ENCODE measurements around the gene MROH8. TPM values are rescaled to one million over a fixed set of nuclear protein-coding genes. Genes with fewer than 3 reads are reported as not detected.

The MROH8 gene
- total RNA-seq, 3 donors from 2014 or later: 1.4 to 3.1 (median 2.6) TPM

- no peak for ATAC-seq
- no peak for TF ChIP-seq CTCF (IDR thresholded peaks at IDR 0.05)
Observed at GRCh38 chr20:37172836-37173235, 6.5 kb downstream of the MROH8 start.

DNA sequence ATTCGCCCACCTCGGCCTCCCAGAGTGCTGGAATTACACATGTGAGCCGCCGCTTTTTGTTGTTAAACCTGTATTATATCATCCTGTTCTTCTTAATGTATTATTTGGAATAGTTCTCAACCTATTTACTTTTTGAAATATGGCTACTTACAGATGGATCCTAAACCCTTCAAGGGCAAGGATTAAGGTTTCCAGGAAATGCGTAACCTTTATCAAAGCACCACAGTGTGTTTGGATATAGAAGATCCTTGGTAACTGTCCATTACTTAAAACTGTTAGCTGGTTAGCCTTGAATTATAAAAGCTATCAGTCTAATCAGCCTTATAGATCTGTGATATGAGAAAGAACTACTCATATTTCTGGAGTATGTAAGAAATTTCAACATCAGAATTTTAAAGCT is 12.5 kb downstream of the MROH8 start:
- Histone ChIP-seq H3K4me3 (no peak overlapping the region), H3K4me1 (ENCODE audit: low read depth) (no peaks in the 10 kb centered on the region), H3K9me3 (no peaks in the 10 kb centered on the region), H3K36me3 (ENCODE audit: low read depth) (no peaks in the 10 kb centered on the region)
- TF ChIP-seq CTCF (IDR thresholded peaks at IDR 0.05): no peak
- DNase-seq (no peak), ATAC-seq (no peak)
- intact Hi-C loops (cut with DNase I, micrococcal nuclease): no loop called here

More at GRCh38 chr20:37172836-37173235, 6.5 kb downstream of the MROH8 start:
- intact Hi-C loops (cut with DNase I, micrococcal nuclease): no loop called here
- DNase-seq: no peak
- Histone ChIP-seq H3K36me3 (ENCODE audit: low read depth) (no peaks in the 10 kb centered on the region), H3K4me1 (ENCODE audit: low read depth) (peaks cover 3% of the 10 kb centered on the region), H3K4me3 (no peak overlapping the region), H3K9me3 (no peaks in the 10 kb centered on the region)

GRCh38 chr20:37165031-37165430 is 14.3 kb downstream of the MROH8 start:
- Histone ChIP-seq H3K4me1 (ENCODE audit: low read depth) (no peaks in the 10 kb centered on the region), H3K4me3 (no peak overlapping the region), H3K9me3 (no peaks in the 10 kb centered on the region), H3K36me3 (ENCODE audit: low read depth) (no peaks in the 10 kb centered on the region)
- intact Hi-C loops (cut with DNase I, micrococcal nuclease): no loop called here
- no peak for TF ChIP-seq CTCF (IDR thresholded peaks at IDR 0.05)
- no peak for ATAC-seq
- no peak for DNase-seq

DNA sequence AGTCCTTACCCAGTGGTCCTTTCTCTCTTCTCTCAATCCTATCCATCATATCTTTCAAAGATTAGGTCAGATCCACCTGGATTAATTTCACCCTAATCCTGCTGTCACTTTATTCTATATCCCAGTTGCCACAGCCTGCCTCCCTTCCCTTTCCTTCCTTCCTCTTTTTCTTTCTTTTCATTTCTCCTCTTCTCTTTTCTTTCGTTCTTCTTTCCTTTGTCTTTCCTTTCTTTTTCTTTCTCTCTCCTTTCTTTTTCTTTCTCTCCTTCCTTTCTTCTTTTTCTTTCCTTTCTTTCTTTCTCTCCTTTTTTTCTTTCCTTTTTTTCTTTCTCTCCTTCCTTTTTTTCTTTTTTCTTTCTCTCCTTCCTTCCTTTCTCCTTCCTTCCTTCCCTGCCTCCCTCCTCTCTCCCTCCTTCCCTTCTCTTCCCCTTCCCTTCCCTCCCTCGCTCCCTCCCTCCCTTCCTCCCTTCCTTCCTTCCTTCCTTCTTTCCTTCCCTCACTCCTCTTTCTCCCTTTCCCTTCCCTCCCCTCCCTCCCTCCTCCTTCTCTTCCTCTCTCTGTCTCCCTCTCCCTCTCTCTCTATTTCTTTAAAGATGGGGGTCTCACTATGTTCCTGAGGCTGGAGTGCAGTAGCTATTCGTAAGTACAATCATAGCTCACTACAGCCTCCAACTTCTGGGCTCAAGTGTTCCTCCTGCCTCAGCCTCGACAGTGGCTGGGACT is 15.4 kb downstream of the MROH8 start:
- H3K9me3 ChIP-seq: no peaks in the 10 kb centered on the region
- no peaks in the 10 kb centered on the region for H3K4me1 ChIP-seq (ENCODE audit: low read depth)
- ATAC-seq (no peak), DNase-seq (no peak)
- H3K4me3 ChIP-seq: no peak overlapping the region
- H3K36me3 ChIP-seq (ENCODE audit: low read depth): no peaks in the 10 kb centered on the region
- no peak for TF ChIP-seq CTCF (IDR thresholded peaks at IDR 0.05)
- intact Hi-C loops (cut with DNase I, micrococcal nuclease): no loop called here

- intact Hi-C loops (cut with DNase I, micrococcal nuclease): no loop called here
- no peaks in the 10 kb centered on the region for H3K4me1 ChIP-seq (ENCODE audit: low read depth)
- no peaks in the 10 kb centered on the region for H3K36me3 ChIP-seq (ENCODE audit: low read depth)
- no peak overlapping the region for H3K4me3 ChIP-seq
- H3K9me3 ChIP-seq: no peaks in the 10 kb centered on the region
- ATAC-seq (no peak), DNase-seq (no peak)
- no peak for TF ChIP-seq CTCF (IDR thresholded peaks at IDR 0.05)
Observed at GRCh38 chr20:37162646-37163045, 16.7 kb downstream of the MROH8 start.

Data from mucosa of descending colon (tissue), 3 donors.